Mammary epithelial cell (primary cell): ENCODE results near the gene MFF.

Experiments
- EZH2 ChIP-seq: IDR thresholded peaks from 2 replicates; pipeline ENCODE4 v1.6.1; 2012; ENCODE audit warnings: low read length, inconsistent platforms, borderline replicate concordance
- TF ChIP-seq, protein P1 (sequence below), 2 donors: IDR thresholded peaks in 1 of 2; conservative IDR thresholded peaks in 1 of 2; 2 replicates each; pipeline ENCODE4 v1.5.1; 2011 to 2012; ENCODE audit warnings: inconsistent platforms in 2 of 2, low read length in 2 of 2, mild to moderate bottlenecking in 2 of 2, control low read depth in 1 of 2, low read depth in 1 of 2; ENCODE audit not compliant: insufficient read depth in 1 of 2; ENCODE audit errors: extremely low read depth in 1 of 2

DNA sequence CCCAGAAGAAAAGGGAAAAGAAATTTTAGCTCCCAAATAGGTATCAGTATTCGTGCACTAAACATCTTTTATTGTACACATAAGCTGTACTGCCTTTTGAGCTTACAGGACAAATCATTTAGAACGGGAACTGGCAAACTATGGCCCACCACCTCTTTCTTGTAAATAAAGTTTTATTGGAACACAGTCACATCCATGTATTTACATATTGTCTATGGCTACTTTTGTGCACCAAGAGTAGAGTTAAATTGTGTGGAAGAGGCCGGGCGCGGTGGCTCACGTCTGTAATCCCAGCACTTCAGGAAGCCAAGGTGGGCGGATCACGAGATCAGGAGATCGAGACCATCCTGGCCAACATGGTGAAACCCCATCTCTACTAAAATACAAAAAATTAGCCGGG, 48.3 kb downstream of the MFF start:
- TF ChIP-seq, protein P1, sequence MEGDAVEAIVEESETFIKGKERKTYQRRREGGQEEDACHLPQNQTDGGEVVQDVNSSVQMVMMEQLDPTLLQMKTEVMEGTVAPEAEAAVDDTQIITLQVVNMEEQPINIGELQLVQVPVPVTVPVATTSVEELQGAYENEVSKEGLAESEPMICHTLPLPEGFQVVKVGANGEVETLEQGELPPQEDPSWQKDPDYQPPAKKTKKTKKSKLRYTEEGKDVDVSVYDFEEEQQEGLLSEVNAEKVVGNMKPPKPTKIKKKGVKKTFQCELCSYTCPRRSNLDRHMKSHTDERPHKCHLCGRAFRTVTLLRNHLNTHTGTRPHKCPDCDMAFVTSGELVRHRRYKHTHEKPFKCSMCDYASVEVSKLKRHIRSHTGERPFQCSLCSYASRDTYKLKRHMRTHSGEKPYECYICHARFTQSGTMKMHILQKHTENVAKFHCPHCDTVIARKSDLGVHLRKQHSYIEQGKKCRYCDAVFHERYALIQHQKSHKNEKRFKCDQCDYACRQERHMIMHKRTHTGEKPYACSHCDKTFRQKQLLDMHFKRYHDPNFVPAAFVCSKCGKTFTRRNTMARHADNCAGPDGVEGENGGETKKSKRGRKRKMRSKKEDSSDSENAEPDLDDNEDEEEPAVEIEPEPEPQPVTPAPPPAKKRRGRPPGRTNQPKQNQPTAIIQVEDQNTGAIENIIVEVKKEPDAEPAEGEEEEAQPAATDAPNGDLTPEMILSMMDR (conservative IDR thresholded peaks at IDR 0.05 in 1 of 2, IDR thresholded peaks at IDR 0.05 in 1 of 2; ENCODE audit: extremely low read depth in 1 of 2, insufficient read depth in 1 of 2, low read depth in 1 of 2, low read length in 2 of 2): no peak
- no peak for TF ChIP-seq EZH2
